Cardiac ventricle fibroblast (primary cell): ENCODE measurements around the gene BSG. TPM values are rescaled to one million over a fixed set of nuclear protein-coding genes. Genes with fewer than 3 reads are reported as not detected.

Source experiments
- total RNA-seq: library from RNA; depleted of rRNA; stranded (reverse); fragments of >200 nt; gene quantifications from 2 replicates; pipeline ENCODE4 v1.2.3, GENCODE V29; 2015

The BSG gene
- total RNA-seq = 746 and 828 TPM in 2 replicates

GRCh38 chr19:572140-572742, at the start of gene BSG:
BSG (plus strand) TSS chr19:572596; CDS start chr19:572635, 39 bp downstream.

DNA sequence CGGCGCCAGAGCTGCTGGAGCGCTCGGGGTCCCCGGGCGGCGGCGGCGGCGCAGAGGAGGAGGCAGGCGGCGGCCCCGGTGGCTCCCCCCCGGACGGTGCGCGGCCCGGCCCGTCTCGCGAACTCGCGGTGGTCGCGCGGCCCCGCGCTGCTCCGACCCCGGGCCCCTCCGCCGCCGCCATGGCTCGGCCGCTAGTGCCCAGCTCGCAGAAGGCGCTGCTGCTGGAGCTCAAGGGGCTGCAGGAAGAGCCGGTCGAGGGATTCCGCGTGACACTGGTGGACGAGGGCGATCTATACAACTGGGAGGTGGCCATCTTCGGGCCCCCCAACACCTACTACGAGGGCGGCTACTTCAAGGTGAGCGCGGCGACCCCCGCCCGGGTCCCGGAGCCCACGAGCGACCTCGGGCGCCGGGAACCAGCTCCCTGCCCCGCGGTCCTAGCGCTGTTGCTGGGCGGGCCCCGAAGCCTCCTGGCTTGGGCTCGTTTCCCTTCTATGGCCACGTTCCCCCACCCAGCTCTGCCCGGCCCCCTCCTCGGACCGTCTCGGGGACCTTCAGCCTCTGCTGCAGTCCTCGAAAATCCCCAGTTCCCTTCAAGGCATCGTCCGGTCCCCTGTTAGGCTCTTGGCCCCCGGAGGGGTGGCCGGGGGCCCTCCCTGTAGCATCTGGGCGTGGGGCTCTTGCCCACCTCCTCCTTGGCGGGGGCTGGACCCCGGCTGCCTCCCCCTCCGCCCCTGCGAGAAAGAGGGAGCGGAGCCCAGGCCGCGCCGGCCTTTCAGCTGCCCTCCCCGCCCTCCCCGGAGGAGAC, 40.4 kb upstream of the BSG start, which contains the start of gene CDC34:
Gene CDC34, plus strand, starts transcription at position 8 of the 808 bp plus-strand sequence. Its CDS starts 172 bp downstream, at position 180.

DNA sequence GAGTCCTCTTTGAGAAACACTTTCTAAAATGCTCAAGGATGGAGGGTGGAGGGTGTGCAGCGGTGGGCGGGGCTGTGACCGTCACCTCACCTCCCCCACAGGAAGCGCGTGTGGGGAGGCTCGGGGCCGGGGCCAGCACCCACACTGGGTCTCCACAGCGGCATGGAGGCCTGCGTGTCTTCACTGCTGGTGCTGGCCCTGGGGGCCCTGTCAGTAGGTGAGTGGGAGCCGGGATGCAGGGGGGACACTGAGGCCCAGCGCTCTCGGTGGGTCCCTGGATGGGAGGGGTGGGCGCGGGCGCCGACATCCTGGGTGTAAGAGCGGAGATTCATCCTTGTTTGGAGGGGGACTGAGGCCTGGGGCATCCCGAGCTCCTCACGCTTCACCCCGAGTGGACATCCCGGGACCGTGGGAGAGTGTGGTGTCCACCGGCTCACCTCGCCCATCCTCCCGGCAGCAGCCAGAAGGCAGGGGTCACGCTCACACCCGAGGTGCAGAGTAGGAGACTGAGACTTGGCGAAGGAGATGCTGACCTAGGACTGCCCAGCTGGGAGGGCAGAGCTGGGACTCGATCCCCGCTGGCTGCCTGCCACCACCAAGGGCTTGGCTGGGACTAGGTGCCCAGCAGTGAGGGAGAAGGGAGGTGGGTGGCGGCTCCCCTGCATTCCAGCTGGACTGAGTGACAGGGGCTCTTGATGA, 28.3 kb upstream of the BSG start, which contains the start of gene GZMM:
Gene GZMM, plus strand, starts transcription at position 144 of the 699 bp plus-strand sequence. Its CDS starts 19 bp downstream, at position 163.

GRCh38 chr19:589693-590395, 17.4 kb downstream of the BSG start, which contains the start of gene HCN2:
HCN2 (plus strand) TSS chr19:589881; CDS start chr19:589946, 65 bp downstream.

Other genes starting within 250 kb of the BSG start
- gene MIER2, start 227.8 kb upstream of the BSG start, total RNA-seq = 13.6 and 17.0 TPM in 2 replicates
- not detected in 2 replicates for gene C2CD4C, start 163.4 kb upstream of the BSG start, total RNA-seq
- gene SHC2, start 111.6 kb upstream of the BSG start, total RNA-seq = 3.1 TPM in 2 replicates
- 0.10 TPM in 1 of 2 replicates, not detected in the other for gene MADCAM1, start 76.1 kb upstream of the BSG start, total RNA-seq
- gene TPGS1, start 65.1 kb upstream of the BSG start, total RNA-seq = 60.8 and 64.0 TPM in 2 replicates
- gene CDC34, start 40.8 kb upstream of the BSG start, total RNA-seq = 55.1 and 58.4 TPM in 2 replicates
- not detected in 2 replicates for gene GZMM, start 28.5 kb upstream of the BSG start, total RNA-seq
- 2.5 and 2.7 TPM in 2 replicates for gene HCN2, start 17.3 kb downstream of the BSG start, total RNA-seq
- 20.7 and 31.3 TPM in 2 replicates for gene POLRMT, start 60.9 kb downstream of the BSG start, total RNA-seq
- gene FGF22, start 67.3 kb downstream of the BSG start, total RNA-seq = not detected in 2 replicates
- gene RNF126, start 90.6 kb downstream of the BSG start, total RNA-seq = 29.8 and 30.6 TPM in 2 replicates
- 58.3 and 76.3 TPM in 2 replicates for gene FSTL3, start 103.8 kb downstream of the BSG start, total RNA-seq
- gene PRSS57, start 122.9 kb downstream of the BSG start, total RNA-seq = not detected in 2 replicates
- gene PALM, start 136.3 kb downstream of the BSG start, total RNA-seq = 46.4 and 55.6 TPM in 2 replicates
- not detected in 2 replicates for gene MISP, start 178.5 kb downstream of the BSG start, total RNA-seq
- 139 and 147 TPM in 2 replicates for gene PTBP1, start 224.9 kb downstream of the BSG start, total RNA-seq
- gene PLPPR3, start 249.4 kb downstream of the BSG start, total RNA-seq = 0.10 and 0.44 TPM in 2 replicates